NCI-H1048 (cell line): ENCODE measurements around the gene MROH7.
"Not testable (repeated sequence)": the region's sequence is repeated elsewhere in the genome, so short reads cannot be mapped to it uniquely, and the experiment has no call there.

Experiments
- DNase-seq: peaks from one replicate; lab custom pipeline; 2025; lab: John Stamatoyannopoulos, UW

Gene MROH7

DNA sequence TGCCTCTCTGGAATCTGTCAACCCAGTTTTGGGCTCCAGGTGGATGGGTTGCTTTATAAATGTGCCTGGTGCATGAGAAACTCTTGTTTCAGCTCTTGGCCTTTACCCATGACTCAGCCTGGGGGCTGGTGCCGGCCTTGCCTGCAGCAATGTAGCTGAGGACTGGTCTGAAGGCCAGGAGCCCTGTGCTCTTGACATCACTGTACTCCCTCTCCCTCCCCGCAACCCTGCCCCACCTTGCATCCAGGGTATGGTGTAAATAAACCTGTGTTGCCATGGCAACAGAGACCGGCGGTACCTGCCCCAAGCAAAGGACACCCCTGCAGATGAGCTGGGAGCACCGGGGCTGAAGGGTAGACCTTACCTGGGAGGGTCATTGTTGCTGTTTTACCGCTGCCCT lies 31.5 kb upstream of the MROH7 start:
- no peak for DNase-seq

DNA sequence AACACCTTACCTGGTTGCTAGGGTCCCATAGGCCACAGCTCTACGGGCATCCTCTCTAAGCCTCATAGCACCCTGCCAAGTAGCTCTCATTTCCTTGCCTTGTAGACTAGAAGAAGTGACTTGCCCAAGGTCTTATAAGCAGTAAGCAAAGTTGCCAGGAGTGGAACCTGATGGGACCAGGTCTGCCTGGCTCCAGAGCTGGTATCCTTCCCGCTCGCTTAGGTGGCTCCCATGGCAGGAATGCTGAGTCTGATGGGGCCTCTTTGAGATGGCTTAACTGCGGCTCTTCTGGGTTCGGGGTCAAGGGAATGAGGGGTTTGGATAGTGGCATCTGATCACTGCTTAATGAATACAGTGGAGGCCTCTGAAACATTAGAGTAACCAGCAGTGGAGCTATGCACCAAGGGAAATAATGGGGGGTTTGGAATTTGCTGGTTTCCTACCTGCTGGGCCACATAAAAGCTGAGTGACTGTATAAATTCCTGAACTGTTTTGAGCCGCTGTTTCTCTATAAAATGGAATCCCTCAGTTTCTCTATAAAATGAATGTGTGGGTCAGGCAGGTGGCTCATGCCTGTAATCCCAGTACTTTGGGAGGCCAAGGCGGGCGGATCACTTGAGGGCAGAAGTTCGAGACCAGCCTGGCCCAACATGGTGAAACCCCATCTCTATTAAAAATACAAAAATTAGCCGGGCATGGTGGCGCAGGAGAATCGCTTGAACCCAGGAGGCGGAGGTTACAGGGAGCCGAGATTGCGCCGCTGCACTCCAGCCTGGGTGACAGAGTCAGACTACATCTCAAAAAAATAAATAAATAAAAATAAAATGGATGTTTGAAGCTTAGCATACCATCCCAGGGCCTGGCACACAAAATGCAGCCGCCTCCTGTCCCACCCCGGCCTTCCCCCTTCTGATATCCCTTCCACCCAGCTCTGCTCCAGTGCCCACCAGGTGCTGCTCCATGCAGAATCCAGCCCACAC lies 30.7 kb upstream of the MROH7 start:
- no peak for DNase-seq

DNA sequence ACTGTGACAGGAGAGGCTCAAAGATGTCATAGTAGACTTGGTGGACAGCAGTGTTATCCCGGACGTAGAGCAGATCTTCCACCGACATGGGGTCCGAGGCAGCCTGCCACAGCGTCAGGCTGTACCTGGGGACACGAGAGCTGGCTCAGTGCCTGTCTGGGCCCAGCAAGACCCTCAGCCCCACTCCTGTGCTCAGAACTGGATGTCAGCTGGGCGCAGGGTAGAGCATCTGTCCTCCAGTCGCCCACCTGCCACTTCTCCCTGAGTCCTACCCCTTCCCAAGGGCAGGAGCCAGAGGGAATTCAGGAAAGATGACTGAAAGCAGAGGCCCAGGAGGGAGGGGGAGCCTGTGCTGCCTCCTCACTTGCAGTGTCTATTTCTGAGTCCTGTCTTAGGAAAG lies 30.0 kb upstream of the MROH7 start:
- no peak for DNase-seq

DNA sequence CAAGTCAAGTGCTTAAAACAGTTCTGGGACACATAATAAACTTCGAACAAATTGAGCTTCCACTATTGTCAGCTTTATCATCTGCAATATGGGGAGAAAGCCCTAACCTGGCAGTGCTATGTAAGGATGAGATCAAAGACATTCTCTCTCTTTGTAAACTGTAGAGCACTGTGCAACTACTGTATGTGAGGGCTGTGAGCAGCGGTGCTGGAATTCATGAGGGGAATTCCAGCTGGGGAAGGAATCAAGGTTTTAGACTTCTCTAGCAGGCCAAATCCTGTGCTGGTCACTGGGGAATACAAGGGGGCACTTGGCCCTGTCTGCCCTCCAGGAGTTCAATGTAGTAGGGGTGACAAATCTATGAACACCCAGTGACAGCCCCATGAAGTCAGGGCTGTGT lies 27.6 kb upstream of the MROH7 start:
- DNase-seq, result no peak

DNA sequence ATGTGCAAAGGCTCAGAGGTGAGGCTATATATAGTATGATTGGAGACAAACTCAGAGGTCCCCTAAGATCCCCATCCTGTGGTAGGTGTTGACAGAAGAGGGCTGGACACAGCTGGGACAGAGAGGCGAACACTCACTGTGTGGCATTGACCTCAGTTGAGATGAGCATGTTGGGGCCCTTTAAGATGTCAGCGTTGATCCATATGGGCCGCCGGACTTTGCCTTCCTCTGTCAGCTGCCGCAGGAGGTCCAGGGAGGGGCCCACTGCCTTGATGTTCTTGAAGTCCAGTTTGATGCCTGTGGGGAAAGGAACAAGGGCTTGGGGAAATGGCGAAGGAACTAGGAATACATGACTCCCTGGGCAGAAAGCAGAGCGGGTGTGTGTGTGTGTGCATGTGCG lies 27.0 kb upstream of the MROH7 start:
- no peak for DNase-seq

DNA sequence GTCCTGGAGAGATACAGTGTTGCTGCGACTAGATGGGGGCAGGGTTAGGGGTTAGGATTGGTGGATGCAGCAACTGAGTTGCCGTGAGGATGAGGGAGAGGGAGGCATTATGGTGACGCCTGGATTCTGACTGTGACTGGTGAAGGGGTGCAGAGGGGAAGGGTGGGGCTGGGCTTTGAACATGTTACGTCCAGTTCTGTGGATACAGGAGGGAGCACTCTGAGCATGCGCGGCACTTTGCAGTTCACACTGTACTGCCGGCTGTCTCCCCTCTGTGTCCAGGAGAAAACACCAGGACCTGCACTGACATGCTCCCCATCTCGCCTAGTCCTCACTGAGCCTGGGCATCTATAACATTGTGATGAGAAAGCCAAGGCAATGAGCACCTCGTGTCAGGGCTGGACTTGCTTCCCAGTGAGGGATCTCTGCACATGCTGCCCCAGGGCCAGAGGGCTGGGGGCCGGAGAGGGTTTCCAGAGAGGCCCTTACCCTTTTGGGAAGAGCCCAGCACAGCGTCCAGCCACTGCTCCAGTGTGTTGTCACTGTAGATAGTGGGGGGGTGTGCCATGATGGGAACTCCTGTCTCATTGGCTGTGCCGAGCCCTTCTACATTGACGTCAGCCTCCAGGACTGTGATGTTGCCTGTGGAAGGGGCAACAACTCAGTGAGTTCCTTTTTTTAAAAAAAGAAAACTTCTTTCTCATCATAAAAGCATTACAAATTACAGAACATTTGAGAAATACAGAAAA lies 25.9 kb upstream of the MROH7 start:
- no peak for DNase-seq

DNA sequence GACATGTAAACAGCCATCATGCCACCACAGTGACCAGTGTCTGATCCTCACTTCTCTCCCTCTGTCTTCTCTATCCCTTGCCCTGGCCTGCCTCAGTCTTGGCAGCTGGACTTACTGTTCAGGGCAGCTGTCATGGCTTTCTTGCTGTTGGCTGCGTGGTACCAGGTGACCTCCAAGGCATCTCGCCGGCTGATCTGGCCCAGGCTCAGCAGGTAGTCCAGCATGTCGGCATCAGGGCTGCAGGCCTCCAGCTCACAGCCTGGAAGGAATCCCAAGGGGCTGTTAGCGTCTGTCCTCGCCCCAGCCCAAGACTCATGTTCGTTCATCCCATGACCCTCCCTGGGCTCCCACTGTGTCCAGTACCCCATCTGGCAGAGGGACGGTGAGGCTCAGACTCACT lies 21.8 kb upstream of the MROH7 start:
- DNase-seq, result no peak

DNA sequence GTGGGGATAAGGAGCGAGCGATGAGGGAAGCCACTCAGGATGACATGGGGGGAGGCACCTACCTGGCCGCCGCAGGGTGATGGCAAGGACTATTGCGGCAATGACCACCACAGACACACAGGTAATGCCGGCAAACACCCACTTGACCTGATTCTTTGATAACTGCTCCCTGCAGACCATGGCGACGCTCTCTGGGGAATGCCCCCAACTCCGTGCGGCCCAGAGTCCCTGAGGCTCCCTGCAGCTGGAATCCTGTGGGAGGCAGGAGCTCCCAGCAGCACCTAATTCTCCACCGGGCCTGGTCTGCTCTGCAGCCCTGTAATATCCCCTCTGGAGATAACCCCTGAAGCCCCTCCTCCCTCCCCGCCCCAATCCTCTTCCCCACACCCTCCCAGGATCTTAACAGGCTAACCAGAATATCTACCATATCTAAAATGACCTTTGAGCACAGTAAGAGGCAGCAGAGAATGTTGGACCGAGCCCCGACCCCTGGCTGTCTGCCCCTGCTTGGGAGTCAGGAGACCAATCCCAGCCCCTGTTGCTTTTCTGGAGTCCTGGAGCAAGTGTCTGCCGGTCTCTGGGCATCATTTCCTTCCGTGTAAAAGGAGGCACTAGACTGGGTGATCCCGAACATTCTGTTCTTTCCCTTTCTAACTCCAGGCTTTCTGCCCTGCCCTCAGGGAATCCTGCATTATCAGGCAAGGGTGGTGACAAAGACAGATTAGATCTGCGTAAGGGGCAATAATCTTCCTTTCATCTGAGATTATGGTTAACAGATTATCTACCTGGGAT lies 18.2 kb upstream of the MROH7 start, which contains the start of gene FAM151A:
FAM151A (minus strand) TSS at position 310 of the 792 bp plus-strand sequence; CDS start at position 180, 130 bp downstream.
- DNase-seq, result no peak

DNA sequence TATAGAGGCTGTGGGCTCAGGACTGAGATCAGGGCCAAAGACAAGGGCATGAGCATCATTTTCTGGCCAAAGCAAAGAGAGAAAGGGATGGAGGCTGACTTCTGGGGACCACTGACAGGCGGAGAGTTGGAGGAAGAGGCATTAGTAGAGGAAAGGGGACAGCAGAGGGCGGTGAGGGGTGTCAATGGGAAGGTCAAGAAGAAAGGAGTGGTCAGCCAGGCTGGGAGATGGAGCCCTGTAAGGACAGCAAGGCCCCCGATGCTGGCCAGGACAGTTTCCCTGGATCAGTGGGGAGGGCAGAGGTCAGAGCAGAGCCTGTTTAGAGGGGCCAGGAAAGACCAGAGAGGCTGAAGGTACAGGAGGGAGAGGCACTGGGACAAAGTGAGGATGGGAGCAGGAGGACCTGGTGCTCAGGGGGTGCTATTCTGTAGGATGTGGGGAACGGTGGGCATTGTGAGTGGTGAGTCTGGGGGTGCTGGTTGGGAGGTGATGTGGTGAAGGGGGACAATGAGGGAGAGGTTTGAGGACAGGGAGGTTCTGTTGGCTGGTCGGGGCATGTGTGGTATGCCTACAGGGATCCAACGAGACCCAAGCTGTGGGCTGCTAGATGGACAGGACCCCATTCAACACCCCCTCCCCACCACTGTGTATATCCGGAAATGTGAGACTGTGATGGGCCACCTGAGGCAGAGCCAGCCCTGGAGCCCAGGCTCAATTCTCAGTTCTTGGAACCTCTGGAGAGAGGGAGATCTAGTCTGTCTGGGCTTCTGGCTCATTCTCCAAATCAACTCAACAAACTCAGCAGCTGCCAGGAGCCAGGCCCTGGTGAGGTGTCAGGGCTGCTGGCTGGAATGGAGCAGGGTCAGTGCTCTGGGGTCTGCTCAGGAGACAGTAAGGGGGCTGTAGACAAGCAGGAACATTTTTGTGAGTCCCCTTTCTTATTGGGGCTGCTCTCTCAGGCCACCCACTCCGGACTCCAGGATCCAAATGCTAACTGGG lies 16.8 kb upstream of the MROH7 start:
- DNase-seq, result no peak

DNA sequence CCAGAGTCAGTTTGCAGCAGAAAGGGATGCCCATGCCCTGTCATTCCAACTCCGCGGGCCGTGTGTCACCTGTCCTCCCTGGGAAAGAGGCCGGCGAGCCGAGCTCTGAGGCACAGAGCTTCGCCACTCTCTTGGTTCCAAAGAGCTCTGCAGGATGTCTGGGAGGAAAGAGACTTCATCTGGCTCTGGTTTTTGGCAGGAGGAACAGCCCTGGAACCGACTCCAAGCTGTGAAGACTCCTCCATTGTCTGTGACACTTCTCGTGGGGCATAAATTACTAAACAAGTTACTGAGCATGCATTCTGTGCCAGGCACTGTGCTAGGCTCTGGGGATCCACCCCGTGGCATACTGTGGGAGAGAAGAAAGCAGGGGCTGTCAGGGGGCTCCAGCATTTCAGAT lies 14.4 kb upstream of the MROH7 start:
- DNase-seq, result no peak

DNA sequence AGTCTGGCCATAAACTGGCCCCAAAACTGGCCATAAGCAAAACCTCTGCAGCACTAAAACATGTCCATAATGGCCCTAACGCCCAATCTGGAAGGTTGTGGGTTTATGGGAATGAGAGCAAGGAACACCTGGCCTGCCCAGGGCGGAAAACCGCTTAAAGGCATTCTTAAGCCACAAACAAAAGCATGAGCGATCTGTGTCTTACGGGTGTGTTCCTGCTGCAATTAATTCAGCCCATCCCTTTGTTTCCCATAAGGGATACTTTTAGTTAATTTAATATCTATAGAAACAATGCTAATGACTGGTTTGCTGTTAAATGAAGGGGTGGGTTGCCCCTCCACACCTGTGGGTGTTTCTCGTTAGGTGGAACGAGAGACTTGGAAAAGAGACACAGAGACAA lies 5.8 kb upstream of the MROH7 start:
- DNase-seq, result not testable (repeated sequence)

DNA sequence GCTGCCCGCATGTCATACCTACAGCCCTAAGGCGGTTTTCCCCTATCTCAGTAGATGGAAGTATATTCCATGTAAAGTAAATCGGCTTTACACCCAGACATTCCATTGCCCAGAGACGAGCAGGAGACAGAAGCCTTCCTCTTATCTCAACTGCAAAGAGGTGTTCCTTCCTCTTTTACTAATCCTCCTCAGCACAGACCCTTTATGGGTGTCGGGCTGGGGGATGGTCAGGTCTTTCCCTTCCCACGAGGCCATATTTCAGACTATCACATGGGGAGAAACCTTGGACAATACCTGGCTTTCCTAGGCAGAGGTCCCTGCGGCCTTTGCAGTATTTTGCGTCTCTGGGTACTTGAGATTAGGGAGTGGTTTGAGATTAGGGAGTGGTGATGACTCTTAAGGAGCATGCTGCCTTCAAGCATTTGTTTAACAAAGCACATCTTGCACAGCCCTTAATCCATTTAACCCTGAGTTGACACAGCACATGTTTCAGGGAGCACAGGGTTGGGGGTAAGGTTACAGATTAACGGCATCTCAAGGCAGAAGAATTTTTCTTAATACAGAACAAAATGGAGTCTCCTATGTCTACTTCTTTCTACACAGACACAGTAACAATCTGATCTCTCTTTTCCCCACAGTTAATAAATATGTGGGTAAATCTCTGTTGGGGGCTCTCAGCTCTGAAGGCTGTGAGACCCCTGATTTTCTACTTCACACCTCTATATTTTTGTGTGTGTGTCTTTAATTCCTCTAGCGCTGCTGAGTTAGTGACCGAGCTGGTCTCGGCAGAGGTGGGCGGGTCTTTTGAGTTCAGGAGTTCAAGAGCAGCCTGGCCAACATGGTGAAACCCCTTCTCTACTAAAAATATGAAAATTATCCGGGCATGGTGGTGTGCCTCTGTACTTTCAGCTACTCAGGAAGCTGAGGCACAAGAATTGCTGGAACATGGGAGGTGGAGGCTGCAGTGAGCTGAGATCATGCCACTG lies 4.8 kb upstream of the MROH7 start:
- DNase-seq, result not testable (repeated sequence)

DNA sequence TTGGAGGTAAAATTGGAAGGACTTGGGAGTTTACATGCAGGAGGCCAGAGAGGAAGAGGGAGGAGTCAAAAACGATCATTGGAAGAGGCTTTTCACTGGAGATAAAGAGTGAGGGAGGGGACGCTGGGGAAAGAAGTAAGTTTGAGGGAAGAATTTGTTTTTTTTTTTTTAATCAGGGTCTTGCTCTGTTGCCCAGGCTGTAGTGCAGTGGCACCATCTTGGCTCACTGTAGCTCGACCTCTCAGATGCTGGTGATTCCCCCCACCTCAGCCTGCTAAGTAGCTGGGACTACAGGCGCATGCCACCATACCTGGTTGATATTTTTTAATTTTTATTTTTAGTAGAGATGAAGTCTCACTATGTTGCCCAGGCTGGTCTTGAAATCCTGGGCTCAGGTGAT lies 1.2 kb upstream of the MROH7 start:
- no peak for DNase-seq

DNA sequence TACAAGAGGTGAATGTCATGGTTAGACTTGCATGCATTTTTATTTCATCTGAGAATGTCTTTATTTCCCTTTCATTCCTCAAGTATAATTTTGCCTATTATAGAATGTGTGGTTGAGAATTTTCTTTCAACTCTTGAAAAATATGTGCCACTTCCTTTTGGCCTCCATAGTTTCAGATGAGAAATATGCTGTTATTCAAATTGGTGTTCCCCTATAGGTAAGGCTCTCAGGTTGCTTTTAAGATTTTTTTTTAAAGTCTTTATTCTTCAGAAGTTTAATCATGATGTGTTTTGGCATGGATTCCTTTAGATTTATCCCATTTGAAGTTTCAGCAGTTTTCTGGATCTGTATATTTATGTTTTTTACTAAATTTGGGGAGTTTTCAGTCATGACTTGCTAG lies 2.1 kb downstream of the MROH7 start:
- DNase-seq, result no peak

DNA sequence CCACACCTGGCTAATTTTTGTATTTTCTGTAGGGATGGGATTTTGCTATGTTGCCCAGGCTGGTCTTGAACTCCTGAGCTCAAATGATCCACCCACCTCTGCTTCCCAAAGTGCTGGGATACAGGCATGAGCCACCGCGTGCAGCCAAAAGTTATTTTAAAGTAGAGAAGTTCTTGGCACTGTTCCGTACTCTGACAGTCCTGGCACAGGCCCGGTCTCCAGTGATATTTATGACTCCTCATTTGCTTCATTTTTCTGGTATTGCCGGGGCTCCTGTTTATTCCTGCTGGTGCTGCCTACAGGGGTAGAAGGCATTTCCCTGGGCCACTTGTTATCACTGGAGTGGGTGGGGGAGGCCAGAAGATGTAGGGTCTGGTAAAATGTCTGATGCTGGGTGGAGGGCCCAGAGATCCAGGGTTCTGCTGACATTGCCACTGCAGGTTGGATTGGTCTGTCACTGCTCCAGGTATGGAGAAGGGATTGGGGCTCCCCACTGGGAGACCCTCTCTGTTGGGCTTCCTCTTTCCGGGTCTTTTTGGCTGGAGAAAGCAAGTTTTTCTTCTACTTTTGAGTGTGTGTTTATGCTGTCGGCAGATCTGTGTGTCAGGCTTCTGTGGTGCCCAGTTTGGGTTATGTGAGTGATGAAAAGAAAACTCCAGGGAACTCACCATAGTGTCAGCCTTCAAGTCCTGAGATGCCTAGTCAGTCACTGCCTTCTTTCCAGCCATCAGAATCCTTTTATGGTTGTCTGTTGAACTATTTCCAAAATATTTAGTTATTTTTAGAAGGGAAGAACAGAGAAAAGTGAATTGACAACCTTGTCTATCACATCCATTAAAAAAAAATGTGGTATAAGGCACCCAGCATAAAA lies 4.5 kb downstream of the MROH7 start:
- DNase-seq, result no peak

DNA sequence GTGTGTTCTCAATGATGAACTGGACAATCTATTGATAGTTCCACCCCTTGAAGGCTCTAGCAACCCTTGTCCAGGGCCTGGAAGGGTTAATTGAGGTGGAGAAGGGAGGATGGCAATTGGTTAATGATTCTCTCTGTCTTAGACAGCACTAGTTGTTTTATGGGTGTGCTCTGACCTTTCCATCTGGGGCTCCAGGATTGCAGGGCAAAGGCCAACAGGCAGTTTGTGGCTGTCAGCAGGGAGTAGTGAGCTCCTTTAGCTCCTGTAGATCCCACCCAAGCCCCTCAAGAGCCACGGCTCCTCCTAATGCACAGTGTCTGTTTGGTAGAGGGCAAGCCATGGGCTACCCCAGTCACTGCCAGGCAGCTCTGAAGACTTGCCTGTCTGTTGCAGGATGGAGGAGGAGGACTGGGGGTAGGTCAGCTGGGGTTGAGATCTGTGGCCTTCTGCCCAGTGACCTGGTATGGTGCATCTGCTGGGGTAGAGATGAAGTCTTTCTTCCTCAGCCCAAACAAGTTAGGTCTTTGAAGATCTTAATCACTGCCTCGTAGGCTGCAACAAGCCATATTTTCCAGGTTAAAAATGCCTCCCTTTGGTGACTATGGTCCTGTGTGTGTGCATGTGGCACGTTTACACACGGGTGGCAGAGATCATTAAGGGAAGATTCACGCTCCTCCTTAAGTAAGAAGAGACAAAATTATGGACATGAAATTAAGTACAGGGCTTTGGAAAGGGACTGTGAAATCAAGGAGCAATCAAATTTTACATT lies 7.7 kb downstream of the MROH7 start:
- no peak for DNase-seq

DNA sequence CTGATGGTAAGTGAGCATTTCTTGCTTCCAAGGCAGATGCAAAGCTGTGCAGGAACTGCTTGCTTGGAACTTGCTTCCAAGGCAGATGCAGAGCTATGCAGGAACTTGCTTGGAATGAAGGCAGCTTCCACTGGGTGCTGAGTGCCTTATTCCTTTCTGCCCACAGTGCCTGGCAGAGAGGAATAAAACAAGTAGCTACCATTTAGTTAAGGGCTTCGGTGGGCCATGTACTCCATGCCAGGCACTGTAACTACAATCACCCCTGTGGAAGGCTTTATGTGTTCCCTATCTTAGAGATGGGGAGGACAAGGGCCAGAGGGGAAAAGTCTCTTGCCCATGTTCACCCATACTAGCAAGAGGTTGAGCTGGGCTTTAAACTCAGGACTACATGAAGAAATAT lies 8.3 kb downstream of the MROH7 start:
- DNase-seq, result no peak

DNA sequence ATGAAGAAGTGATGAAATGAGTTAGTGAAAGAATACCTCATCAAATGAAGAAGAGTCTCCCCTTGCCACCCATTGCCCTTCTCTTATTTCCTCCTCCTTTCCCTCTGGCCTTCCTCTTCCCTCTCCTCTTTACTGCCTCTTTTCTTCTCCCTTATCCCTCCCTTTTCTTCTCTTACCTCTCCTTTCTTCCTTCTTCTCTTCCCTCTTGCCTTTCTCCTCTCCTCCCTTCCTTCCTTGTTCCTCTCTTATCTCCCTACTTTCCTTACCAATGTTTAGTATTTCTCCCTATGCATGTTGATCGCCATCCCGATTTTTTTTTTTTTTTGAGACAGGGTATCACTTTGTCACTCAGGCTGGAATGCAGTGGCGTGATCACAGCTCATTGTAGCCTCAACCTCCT lies 8.8 kb downstream of the MROH7 start:
- no peak for DNase-seq
